K562 (cell line): ENCODE data around the gene CACNB2. TPM values are rescaled to one million over a fixed set of nuclear protein-coding genes. Genes with fewer than 3 reads are reported as not detected.

Experiments
- ATAC-seq: fragments of 200-7000 bp; cut with Tn5 transposase; 3 replicates; pipeline ENCODE4 v1.9.1; 2020; ENCODE audit warnings: moderate library complexity
- BruUV-seq: library from RNA; stranded (reverse); fragments of 400-500 nt; replicated peaks from 2 replicates; lab custom pipeline; 2021; lab: Mats Ljungman, UMichigan
- CTCF ChIA-PET: fragments of 300-600 bp; formaldehyde crosslinking; extraction: SDS; loops from one replicate; lab custom pipeline; 2021; ENCODE audit warnings: low intra/inter-chr PET ratio; lab: Yijun Ruan, JAX
- POLR2A ChIA-PET: fragments of 300-600, 350-650 bp; sonication (Branson Sonifier 250); formaldehyde crosslinking; extraction: SDS; loops from one replicate; lab custom pipeline; 2021; ENCODE audit warnings: antibody characterized with exemption, inconsistent platforms; lab: Yijun Ruan, JAX
- DNase-seq, 4 experiments: peaks; one replicate each; pipeline versions ENCODE4 v3.0.0 to v3.0.0-alpha.2; 2011 to 2018; ENCODE audit warnings: low spot score in 3 of 4, mixed read lengths in 3 of 4; ENCODE audit errors: extremely low read depth in 1 of 4
- FAIRE-seq: peaks from 2 replicates; lab custom pipeline; 2011; peaks lifted over from hg19 to GRCh38; lab: Jason Lieb, UNC
- H2AFZ ChIP-seq: 2 replicates; pipeline ENCODE4 v1.6.0; 2011; ENCODE audit warnings: low read depth, low read length, control low read depth, inconsistent platforms
- H3K27ac ChIP-seq: fragments of 200-600 bp; 3 replicates; pipeline ENCODE4 v1.8.0; 2011; ENCODE audit warnings: low read depth, mild to moderate bottlenecking, control low read depth, inconsistent platforms, low read length, moderate library complexity, mixed read lengths; ENCODE audit errors: extremely low read depth
- H3K27me3 ChIP-seq, 2 experiments: fragments of 300-600 bp in 1 of 2; 2 replicates in 1 of 2; 3 replicates in 1 of 2; pipeline versions ENCODE4 v1.6.0 to v1.8.0; 2011; ENCODE audit warnings: inconsistent platforms in 2 of 2, low read length in 2 of 2, mild to moderate bottlenecking in 1 of 2, mixed read lengths in 1 of 2, moderate library complexity in 1 of 2; ENCODE audit not compliant: control insufficient read depth in 2 of 2, insufficient read depth in 2 of 2
- H3K36me3 ChIP-seq: fragments of 300-600 bp; 3 replicates; pipeline ENCODE4 v1.8.0; 2011; ENCODE audit warnings: mild to moderate bottlenecking, low read length, inconsistent platforms; ENCODE audit not compliant: control insufficient read depth, insufficient read depth
- H3K4me1 ChIP-seq, 2 experiments: fragments of 200-600 bp in 1 of 2; replicated peaks in 1 of 2; 2 replicates in 1 of 2; 3 replicates in 1 of 2; pipeline versions ENCODE4 v1.5.1 to v1.8.0; 2011; ENCODE audit warnings: inconsistent platforms in 2 of 2, low read length in 2 of 2, mild to moderate bottlenecking in 1 of 2, mixed read lengths in 1 of 2, moderate library complexity in 1 of 2; ENCODE audit not compliant: control insufficient read depth in 2 of 2, insufficient read depth in 2 of 2
- H3K4me2 ChIP-seq: 2 replicates; pipeline ENCODE4 v1.6.1; 2011; ENCODE audit warnings: low read length, control low read depth, inconsistent platforms, mixed read lengths; ENCODE audit not compliant: insufficient read depth
- H3K4me3 ChIP-seq: fragments of 200-600 bp; sonication (generic), shearing (Covaris generic); 2 replicates; pipeline ENCODE4 v1.5.1; 2016; ENCODE audit warnings: control low read depth, inconsistent platforms
- H3K79me2 ChIP-seq: fragments of 200-600 bp; 3 replicates; pipeline ENCODE4 v1.8.0; 2011; ENCODE audit warnings: low read length, inconsistent platforms; ENCODE audit not compliant: control insufficient read depth, insufficient read depth
- H3K9ac ChIP-seq, 2 experiments: 2 replicates each; pipeline versions ENCODE4 v1.6.0 to v1.6.1; 2011; ENCODE audit warnings: low read depth in 2 of 2, low read length in 2 of 2, control low read depth in 1 of 2, inconsistent platforms in 1 of 2, mild to moderate bottlenecking in 1 of 2, mixed read lengths in 1 of 2; ENCODE audit not compliant: insufficient read depth in 1 of 2
- H3K9me1 ChIP-seq: one replicate; pipeline ENCODE4 v1.6.0; 2011; ENCODE audit warnings: inconsistent platforms, mild to moderate bottlenecking, low read length, moderate library complexity; ENCODE audit not compliant: control insufficient read depth, insufficient read depth
- H3K9me3 ChIP-seq: replicated peaks from 2 replicates; pipeline ENCODE4 v1.5.1; 2011; ENCODE audit warnings: low read depth, low read length, inconsistent platforms; ENCODE audit not compliant: control insufficient read depth, insufficient read depth
- H4K20me1 ChIP-seq: replicated peaks from 2 replicates; pipeline ENCODE4 v1.6.1; 2011; ENCODE audit warnings: low read length, inconsistent platforms, mixed read lengths; ENCODE audit not compliant: control insufficient read depth, insufficient read depth
- GATA2 ChIP-seq: sonication (generic); formaldehyde crosslinking; IDR thresholded peaks from 2 replicates; pipeline ENCODE4 v1.4.0; 2020; ENCODE audit warnings: mild to moderate bottlenecking, missing genetic modification reagents
- HLTF ChIP-seq: fragments of 450-650 bp; IDR thresholded peaks from 2 replicates; pipeline ENCODE4 v1.6.1; 2016
- MTA2 ChIP-seq: fragments of 450-650 bp; IDR thresholded peaks from 2 replicates; pipeline ENCODE4 v1.6.1; 2016; ENCODE audit warnings: low read depth
- MXI1 ChIP-seq: IDR thresholded peaks from 2 replicates; pipeline ENCODE4 v1.6.1; 2011; ENCODE audit warnings: low read depth, mild to moderate bottlenecking, improper control_type of control experiment, low read length
- NBN ChIP-seq: fragments of 450-650 bp; IDR thresholded peaks from 2 replicates; pipeline ENCODE4 v1.6.1; 2016; ENCODE audit warnings: low read depth, mild to moderate bottlenecking
- PHF8 ChIP-seq: fragments of 200-600 bp; sonication (generic); IDR thresholded peaks from 2 replicates; pipeline ENCODE4 v1.6.1; 2012; ENCODE audit warnings: mixed run types, mild to moderate bottlenecking, inconsistent platforms, low read length, moderate library complexity, borderline replicate concordance
- PHTF2 ChIP-seq: fragments of 250-450 bp; sonication (Bioruptor Pico); IDR thresholded peaks from 2 replicates; pipeline ENCODE4 v1.5.0; 2021; ENCODE audit warnings: mild to moderate bottlenecking
- RFX5 ChIP-seq: IDR thresholded peaks from 2 replicates; pipeline ENCODE4 v1.6.1; 2011; ENCODE audit warnings: low read depth, mild to moderate bottlenecking, improper control_type of control experiment, low read length
- ZC3H8 ChIP-seq: fragments of 450-650 bp; IDR thresholded peaks from 2 replicates; pipeline ENCODE4 v1.6.1; 2017
- ZNF76 ChIP-seq: fragments of 250-450 bp; sonication (Bioruptor Pico); IDR thresholded peaks from 2 replicates; pipeline ENCODE4 v1.4.0; 2020; ENCODE audit warnings: mild to moderate bottlenecking, moderate library complexity, borderline replicate concordance
- WGBS: fragments of 100-300 bp; shearing (Covaris generic); methylation state at CpG from one replicate; pipeline ENCODE4 v1.1.6; 2016; ENCODE audit warnings: low coverage, mixed read lengths; ENCODE audit not compliant: insufficient coverage; ENCODE audit errors: missing lambda C conversion rate; 5-methylcytosine and 5-hydroxymethylcytosine counted together
- in situ Hi-C: fragments of 300-500 bp; cut with MboI; formaldehyde crosslinking; loops from 4 replicates; pipeline ENCODE4 v1.15.0; 2018; ENCODE audit warnings: inconsistent platforms, mixed read lengths
- intact Hi-C: fragments of 100-400 bp; cut with micrococcal nuclease; formaldehyde crosslinking; loops from 2 replicates; pipeline ENCODE4 v1.14.2; 2022
- polyA plus RNA-seq, 8 experiments: library from polyadenylated mRNA; depleted of rRNA in 4 of 8; stranded (reverse) in 5 of 8; unstranded in 3 of 8; fragments of >200 nt; fragmentation: Nextera tagmentation in 2 of 8; fragmentation: Illumina TruSeq in 1 of 8; extraction: Ambion mirVana in 2 of 8; extraction: Trizol in 1 of 8; gene quantifications; 2 replicates each; pipeline versions ENCODE4 v1.2.1 to v1.2.3, GENCODE V29; 2011 to 2014; ENCODE audit warnings: inconsistent platforms in 1 of 8, missing spikeins in 1 of 8
- total RNA-seq, 7 experiments: library from RNA; depleted of rRNA in 6 of 7; stranded (reverse); fragments of >200 nt in 6 of 7; fragmentation: Illumina TruSeq in 2 of 7; extraction: Trizol in 2 of 7; gene quantifications; 2 replicates each; pipeline versions ENCODE4 v1.2.1 to v1.2.3, GENCODE V29; 2011 to 2021; ENCODE audit warnings: low replicate concordance in 1 of 7
- TF ChIP-seq, protein P1 (sequence below): fragments of 450-650 bp; formaldehyde crosslinking; IDR thresholded peaks from 2 replicates; pipeline ENCODE4 v1.4.0; 2022; ENCODE audit warnings: missing genetic modification characterization
- TF ChIP-seq, protein P2 (sequence below): IDR thresholded peaks from 2 replicates; pipeline ENCODE4 v1.6.1; 2011; ENCODE audit warnings: borderline replicate concordance, low read depth, mild to moderate bottlenecking, moderate library complexity, low read length; ENCODE audit not compliant: insufficient read depth, poor library complexity, severe bottlenecking

The CACNB2 gene
- total and polyA plus RNA-seq, 9 of the 15 experiments (the other 6 are each of a cell fraction or from before 2014, with no cell fraction given): 1.8 to 2.2 TPM; not detected in 7

DNA sequence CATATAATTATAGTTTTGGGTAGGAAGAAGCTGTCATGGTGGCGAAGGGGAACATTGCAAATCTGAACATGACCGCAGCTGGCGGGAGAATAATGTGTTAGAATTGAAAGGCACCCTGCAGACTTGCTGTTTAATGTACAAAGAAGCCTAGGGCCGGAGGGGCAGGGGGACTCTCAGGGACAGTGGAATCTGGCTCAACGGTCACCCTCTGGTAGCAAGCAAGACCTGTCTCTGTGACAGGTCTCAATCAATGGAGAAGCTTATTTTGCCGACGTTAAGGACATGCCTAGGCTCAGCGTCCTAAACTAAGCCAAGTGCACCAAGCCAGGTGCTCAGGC lies 333.9 kb downstream of the CACNB2 start:
- Histone ChIP-seq H2AFZ (no peak overlapping the region), H3K9ac (no peak overlapping the region), H3K9me3 (no peaks in the 10 kb centered on the region), H3K4me1 (no peaks in the 10 kb centered on the region), H3K27me3 (peaks cover 6 to 13% of the 10 kb centered on the region in 2 experiments; a peak in 4 of 5 replicates), H3K4me2 (no peak overlapping the region), H3K9me1 (no peaks in the 10 kb centered on the region), H3K36me3 (no peaks in the 10 kb centered on the region), H4K20me1 (no peaks in the 10 kb centered on the region), H3K27ac (no peak overlapping the region), H3K79me2 (no peaks in the 10 kb centered on the region), H3K4me3 (no peak overlapping the region)
- FAIRE-seq: no peak
- WGBS: 0% methylated on average over 8 of the region's 8 CpGs
- intact Hi-C loops (no loop called here), in situ Hi-C loops (no loop called here)
- no TSS peak for BruUV-seq
- POLR2A ChIA-PET: no interaction called here
- DNase-seq: no peak
- no peak for TF ChIP-seq MTA2
- no peak for TF ChIP-seq RFX5
- ATAC-seq: no peak
- CTCF ChIA-PET: no interaction called here

DNA sequence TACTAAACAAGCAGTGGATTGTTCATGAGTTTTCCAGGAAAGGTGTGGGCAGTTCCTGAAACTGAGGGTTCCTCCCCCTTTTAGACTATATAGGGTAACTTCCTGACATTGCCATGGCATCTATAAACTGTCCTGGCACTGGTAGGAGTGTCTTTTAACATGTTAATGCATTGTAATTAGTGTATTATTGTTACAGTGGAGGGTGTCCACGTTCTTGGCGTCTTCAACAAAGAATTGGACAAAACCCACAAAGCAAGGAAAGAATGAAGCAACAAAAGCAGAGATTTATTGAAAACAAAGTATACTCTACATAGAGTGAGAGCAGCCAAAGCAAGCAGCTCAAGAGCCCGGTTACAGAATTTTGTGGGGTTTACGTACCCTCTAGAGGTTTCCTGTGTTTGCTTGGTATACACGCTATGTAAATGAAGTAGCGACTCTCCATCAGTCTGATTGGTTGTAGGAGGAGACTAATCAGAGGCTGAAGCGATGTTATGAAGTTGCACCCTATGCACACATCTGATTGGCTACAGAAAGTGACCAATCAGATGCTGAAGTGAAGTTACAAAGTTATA lies 335.9 kb downstream of the CACNB2 start:
- ATAC-seq (no peak), DNase-seq (peak in 1 of 4 experiments; percentile 9), FAIRE-seq (no peak)
- no peaks in the 10 kb centered on the region for H3K4me1 ChIP-seq
- ChIA-PET CTCF (no interaction called here), POLR2A (no interaction called here)
- WGBS: 10% methylated on average over 7 of the region's 7 CpGs
- no peak overlapping the region for H3K4me2 ChIP-seq
- no peak overlapping the region for H3K4me3 ChIP-seq
- no peaks in the 10 kb centered on the region for H4K20me1 ChIP-seq
- H2AFZ ChIP-seq: no peak overlapping the region
- no TSS peak for BruUV-seq
- H3K27ac ChIP-seq: no peak overlapping the region
- no peaks in the 10 kb centered on the region for H3K9me3 ChIP-seq
- no peaks in the 10 kb centered on the region for H3K9me1 ChIP-seq
- intact Hi-C loops: no loop called here
- peaks cover 6 to 13% of the 10 kb centered on the region in 2 experiments; a peak in 4 of 5 replicates for H3K27me3 ChIP-seq
- H3K79me2 ChIP-seq: no peaks in the 10 kb centered on the region
- no peak overlapping the region for H3K9ac ChIP-seq
- no peaks in the 10 kb centered on the region for H3K36me3 ChIP-seq
- in situ Hi-C loops: no loop called here
- TF ChIP-seq GATA2 (CRISPR knock-in tag) (no peak), RFX5 (no peak), MXI1 (no peak), ZNF76 (no peak), PHF8 (no peak), NBN (no peak), HLTF (no peak), PHTF2 (no peak), ZC3H8 (no peak)
- TF ChIP-seq, protein P1, sequence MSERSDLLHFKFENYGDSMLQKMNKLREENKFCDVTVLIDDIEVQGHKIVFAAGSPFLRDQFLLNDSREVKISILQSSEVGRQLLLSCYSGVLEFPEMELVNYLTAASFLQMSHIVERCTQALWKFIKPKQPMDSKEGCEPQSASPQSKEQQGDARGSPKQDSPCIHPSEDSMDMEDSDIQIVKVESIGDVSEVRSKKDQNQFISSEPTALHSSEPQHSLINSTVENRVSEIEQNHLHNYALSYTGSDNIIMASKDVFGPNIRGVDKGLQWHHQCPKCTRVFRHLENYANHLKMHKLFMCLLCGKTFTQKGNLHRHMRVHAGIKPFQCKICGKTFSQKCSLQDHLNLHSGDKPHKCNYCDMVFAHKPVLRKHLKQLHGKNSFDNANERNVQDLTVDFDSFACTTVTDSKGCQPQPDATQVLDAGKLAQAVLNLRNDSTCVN (CRISPR knock-in tag): no peak
- TF ChIP-seq, protein P2, sequence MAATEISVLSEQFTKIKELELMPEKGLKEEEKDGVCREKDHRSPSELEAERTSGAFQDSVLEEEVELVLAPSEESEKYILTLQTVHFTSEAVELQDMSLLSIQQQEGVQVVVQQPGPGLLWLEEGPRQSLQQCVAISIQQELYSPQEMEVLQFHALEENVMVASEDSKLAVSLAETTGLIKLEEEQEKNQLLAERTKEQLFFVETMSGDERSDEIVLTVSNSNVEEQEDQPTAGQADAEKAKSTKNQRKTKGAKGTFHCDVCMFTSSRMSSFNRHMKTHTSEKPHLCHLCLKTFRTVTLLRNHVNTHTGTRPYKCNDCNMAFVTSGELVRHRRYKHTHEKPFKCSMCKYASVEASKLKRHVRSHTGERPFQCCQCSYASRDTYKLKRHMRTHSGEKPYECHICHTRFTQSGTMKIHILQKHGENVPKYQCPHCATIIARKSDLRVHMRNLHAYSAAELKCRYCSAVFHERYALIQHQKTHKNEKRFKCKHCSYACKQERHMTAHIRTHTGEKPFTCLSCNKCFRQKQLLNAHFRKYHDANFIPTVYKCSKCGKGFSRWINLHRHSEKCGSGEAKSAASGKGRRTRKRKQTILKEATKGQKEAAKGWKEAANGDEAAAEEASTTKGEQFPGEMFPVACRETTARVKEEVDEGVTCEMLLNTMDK: no peak
